Erythroblast (primary cell): ENCODE data around the gene PPM1J.

Experiments used
- DNase-seq, 2 experiments: peaks; one replicate each; lab custom pipeline; 2025; lab: John Stamatoyannopoulos, UW
- GATA1 ChIP-seq: IDR thresholded peaks from 2 replicates; pipeline ENCODE4 v1.6.1; 2011; ENCODE audit warnings: low read depth, mild to moderate bottlenecking, control low read depth, low read length, moderate library complexity
- POLR2A ChIP-seq: IDR thresholded peaks from 2 replicates; pipeline ENCODE4 v1.6.1; 2011; ENCODE audit warnings: mild to moderate bottlenecking, low read length

PPM1J gene

GRCh38 chr1:112713466-112714312 lies 1.4 kb downstream of the PPM1J start:
- DNase-seq = no peak
- TF ChIP-seq POLR2A (no peak), GATA1 (no peak)

GRCh38 chr1:112712701-112713128 lies 2.4 kb downstream of the PPM1J start:
- no peak for TF ChIP-seq POLR2A
- TF ChIP-seq GATA1 = no peak

GRCh38 chr1:112712191-112712590 lies 2.9 kb downstream of the PPM1J start:
- TF ChIP-seq POLR2A = no peak
- TF ChIP-seq GATA1 = no peak
- no peak for DNase-seq

More at GRCh38 chr1:112712701-112713128, 2.4 kb downstream of the PPM1J start:
- no peak for DNase-seq

GRCh38 chr1:112711670-112712069 lies 3.5 kb downstream of the PPM1J start:
- no peak for TF ChIP-seq GATA1
- TF ChIP-seq POLR2A = no peak
- no peak for DNase-seq

- DNase-seq = no peak
- TF ChIP-seq GATA1 (no peak), POLR2A (no peak)
Observed at GRCh38 chr1:112711041-112711440, 4.1 kb downstream of the PPM1J start.

- TF ChIP-seq POLR2A (no peak), GATA1 (no peak)
Observed at GRCh38 chr1:112710586-112710985, 4.5 kb downstream of the PPM1J start.

GRCh38 chr1:112710159-112710558 lies 5.0 kb downstream of the PPM1J start:
- TF ChIP-seq GATA1 (no peak), POLR2A (no peak)
- DNase-seq = no peak

More at GRCh38 chr1:112710586-112710985, 4.5 kb downstream of the PPM1J start:
- DNase-seq = no peak

- DNase-seq = no peak
- TF ChIP-seq GATA1 = no peak
- TF ChIP-seq POLR2A = no peak
Observed at GRCh38 chr1:112708489-112708888, 6.6 kb downstream of the PPM1J start.

GRCh38 chr1:112708002-112708448 lies 7.1 kb downstream of the PPM1J start:
- DNase-seq = no peak
- TF ChIP-seq GATA1 (no peak), POLR2A (no peak)

- TF ChIP-seq GATA1 (no peak), POLR2A (no peak)
- DNase-seq = peak; percentile 79 to 89
Observed at GRCh38 chr1:112707221-112708001, 7.7 kb downstream of the PPM1J start.

- DNase-seq = peak; percentile 72 to 84
- TF ChIP-seq GATA1 (no peak), POLR2A (no peak)
Observed at GRCh38 chr1:112706505-112707220, 8.5 kb downstream of the PPM1J start, which contains the start of gene RHOC. RHOC (minus strand) TSS chr1:112707127; CDS start chr1:112703799, 3,328 bp downstream.

GRCh38 chr1:112704934-112705627 lies 10.1 kb downstream of the PPM1J start:
- DNase-seq = peak; percentile 45 to 64
- TF ChIP-seq GATA1 (no peak), POLR2A (no peak)

GRCh38 chr1:112704391-112704933 lies 10.7 kb downstream of the PPM1J start:
- no peak for DNase-seq
- TF ChIP-seq POLR2A (no peak), GATA1 (no peak)
